Transverse colon (tissue), 3 donors: ENCODE measurements around the gene GPATCH3.

Experiments
- CTCF ChIP-seq, 5 experiments: fragments of 200-600 bp in 3 of 5; fragments of 450-650 bp in 2 of 5; sonication (generic) in 3 of 5; IDR thresholded peaks; 1 replicate in 2 of 5; 2 replicates in 3 of 5; pipeline ENCODE4 v1.5.1; 2016 to 2017; ENCODE audit warnings: antibody characterized with exemption in 5 of 5, inconsistent platforms in 3 of 5, mild to moderate bottlenecking in 2 of 5, moderate library complexity in 1 of 5
- EP300 ChIP-seq: sonication (generic); formaldehyde crosslinking; IDR thresholded peaks from one replicate; pipeline ENCODE4 v1.6.1; 2017; ENCODE audit warnings: antibody characterized with exemption, low read depth
- POLR2A ChIP-seq: fragments of 450-650 bp; IDR thresholded peaks from one replicate; pipeline ENCODE4 v1.6.1; 2016; ENCODE audit warnings: antibody characterized with exemption, mild to moderate bottlenecking, moderate library complexity

- TF ChIP-seq CTCF (IDR thresholded peaks at IDR 0.05) = no peak
- no peak for TF ChIP-seq POLR2A
- TF ChIP-seq EP300 = no peak
These were observed 49.7 kb upstream of the GPATCH3 start for GRCh38 chr1:26949926-26950319.
